ENCODE measurements around the gene KCNMA1.

DNA sequence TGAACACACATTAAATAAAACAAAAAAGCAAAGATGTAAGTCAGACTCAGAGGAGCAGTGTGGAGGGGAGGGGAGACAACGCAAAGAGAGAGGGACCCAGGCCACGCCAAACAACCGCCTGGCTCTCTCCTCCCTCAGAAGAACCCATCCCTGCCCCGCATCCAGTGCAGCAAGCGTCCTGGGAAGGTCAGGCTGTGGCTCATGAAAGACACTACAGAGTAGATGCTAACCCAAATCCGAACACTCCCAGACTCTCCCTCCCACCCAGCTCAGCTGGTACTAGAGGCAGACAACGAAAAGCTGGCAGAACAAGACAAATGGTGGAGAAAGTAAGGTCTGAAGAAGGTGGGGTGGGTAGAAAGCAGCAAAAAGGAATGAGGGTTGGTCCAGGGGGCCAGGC is 39.0 kb downstream of the KCNMA1 start:
- TF ChIP-seq RAD21 (IDR thresholded peaks at IDR 0.05; ENCODE audit: low read depth) = no peak
- no peak for TF ChIP-seq ZBTB7A (IDR thresholded peaks at IDR 0.05; ENCODE audit: low read depth)
- TF ChIP-seq NFIC (IDR thresholded peaks at IDR 0.05) = no peak
- TF ChIP-seq TAF1 (IDR thresholded peaks at IDR 0.05; ENCODE audit: low read depth) = no peak
- no peak for TF ChIP-seq MAX (IDR thresholded peaks at IDR 0.05)
- TF ChIP-seq, protein P1, sequence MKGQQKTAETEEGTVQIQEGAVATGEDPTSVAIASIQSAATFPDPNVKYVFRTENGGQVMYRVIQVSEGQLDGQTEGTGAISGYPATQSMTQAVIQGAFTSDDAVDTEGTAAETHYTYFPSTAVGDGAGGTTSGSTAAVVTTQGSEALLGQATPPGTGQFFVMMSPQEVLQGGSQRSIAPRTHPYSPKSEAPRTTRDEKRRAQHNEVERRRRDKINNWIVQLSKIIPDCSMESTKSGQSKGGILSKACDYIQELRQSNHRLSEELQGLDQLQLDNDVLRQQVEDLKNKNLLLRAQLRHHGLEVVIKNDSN (IDR thresholded peaks at IDR 0.05) = no peak
- TF ChIP-seq CEBPB (IDR thresholded peaks at IDR 0.05) = no peak
- no peak for TF ChIP-seq EP300 (IDR thresholded peaks at IDR 0.05; ENCODE audit: borderline replicate concordance)

Data from Ishikawa (cell line).